ENCODE measurements around the gene C11orf68.

The C11orf68 gene

DNA sequence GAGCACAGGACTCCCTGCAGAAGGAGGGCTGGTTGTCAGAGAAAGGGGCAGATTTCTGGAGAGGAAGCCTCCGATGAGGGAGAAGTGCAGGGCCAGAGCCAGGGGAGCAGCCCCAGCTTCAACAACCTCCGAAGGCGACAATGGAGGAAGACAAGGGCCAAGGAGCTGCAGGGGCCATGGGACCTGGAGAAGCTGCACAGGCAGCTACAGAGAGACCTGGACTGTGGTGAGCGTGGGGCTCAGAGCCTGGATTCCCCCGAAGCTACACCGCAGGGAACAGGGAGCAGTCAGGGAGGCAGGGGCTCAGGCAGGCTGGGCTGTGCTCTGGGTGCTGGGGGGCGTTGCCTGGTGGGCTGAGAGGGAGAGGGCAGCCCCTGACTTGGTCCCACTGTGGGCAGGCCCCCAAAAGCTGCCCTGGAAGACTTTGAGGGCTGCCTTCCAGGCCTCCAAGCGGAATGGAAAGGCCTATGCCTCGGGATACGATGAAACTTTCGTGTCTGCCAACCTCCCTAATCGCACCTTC, 28.8 kb upstream of the C11orf68 start:
- no peak overlapping the region for H3K4me3 ChIP-seq (ENCODE audit: low read length)
- no peak for TF ChIP-seq ZNF274 (IDR thresholded peaks at IDR 0.05; ENCODE audit: low read depth, low read length)

DNA sequence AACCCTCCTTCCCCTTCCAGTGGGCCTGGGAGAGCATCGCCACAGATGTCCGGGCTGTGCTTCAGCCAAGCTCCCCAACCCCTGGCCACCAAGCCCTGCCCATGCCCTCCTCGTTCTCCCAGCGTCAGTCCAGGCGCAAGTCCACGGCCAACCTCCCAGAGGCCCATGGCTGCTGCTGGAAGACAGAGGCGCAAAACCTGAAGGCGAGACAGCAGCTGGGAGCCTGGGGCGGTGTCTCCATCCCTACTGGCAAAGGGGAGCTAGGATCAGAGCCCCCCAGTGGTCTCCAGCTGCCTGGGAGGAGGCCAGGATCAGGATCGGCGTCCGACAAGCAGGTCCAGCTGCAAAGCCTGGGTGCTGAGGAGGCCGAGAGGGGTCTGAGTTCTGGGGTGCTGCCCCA, 28.3 kb upstream of the C11orf68 start:
- H3K4me3 ChIP-seq (ENCODE audit: low read length), result no peak overlapping the region
- no peak for TF ChIP-seq ZNF274 (IDR thresholded peaks at IDR 0.05; ENCODE audit: low read depth, low read length)

GRCh38 chr11:65946655-65947054, 27.8 kb upstream of the C11orf68 start:
- no peak for TF ChIP-seq ZNF274 (IDR thresholded peaks at IDR 0.05; ENCODE audit: low read depth, low read length)
- H3K4me3 ChIP-seq (ENCODE audit: low read length), result no peak overlapping the region

DNA sequence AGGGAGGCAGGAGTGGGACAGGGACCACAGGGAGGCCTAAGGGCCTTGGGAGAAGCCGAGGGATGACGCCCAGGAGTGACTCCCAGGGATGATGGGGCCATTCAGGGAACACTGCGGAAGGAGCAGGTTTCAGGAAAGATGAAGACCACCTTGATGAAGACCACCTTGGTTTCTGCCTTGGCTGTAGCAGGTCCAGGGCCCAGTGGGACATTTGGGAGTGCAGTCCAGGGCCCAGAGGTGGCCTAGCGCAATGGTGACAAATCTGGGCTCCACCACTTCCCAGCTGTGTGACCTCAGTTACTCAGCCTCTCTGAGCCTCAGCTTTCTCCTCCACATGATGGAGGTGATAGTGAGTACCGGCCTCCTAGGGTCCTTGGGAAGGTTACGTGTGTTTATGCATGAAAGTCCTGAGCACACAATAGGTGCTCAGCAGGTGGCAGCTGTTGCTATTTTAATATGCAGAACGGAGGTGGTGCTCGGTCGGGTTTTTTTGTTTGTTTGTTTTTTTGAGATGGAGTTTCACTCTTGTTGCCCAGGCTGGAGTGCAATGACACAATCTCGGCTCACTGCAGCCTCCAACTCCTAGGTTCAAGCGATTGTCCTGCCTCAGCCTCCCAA, 27.2 kb upstream of the C11orf68 start:
- no peak for TF ChIP-seq ZNF274 (IDR thresholded peaks at IDR 0.05; ENCODE audit: low read depth, low read length)
- no peak overlapping the region for H3K4me3 ChIP-seq (ENCODE audit: low read length)

- H3K4me3 ChIP-seq (ENCODE audit: low read length), result no peak within 1 kb of the TSS
- TF ChIP-seq ZNF274 (IDR thresholded peaks at IDR 0.05; ENCODE audit: low read depth, low read length), result no peak
These were observed 26.6 kb upstream of the C11orf68 start, which contains the start of gene TSGA10IP for GRCh38 chr11:65945430-65945911. Gene TSGA10IP (plus strand): TSS chr11:65945480. CDS start chr11:65945676, 196 bp downstream.

- no peak for TF ChIP-seq ZNF274 (IDR thresholded peaks at IDR 0.05; ENCODE audit: low read depth, low read length)
- no peak overlapping the region for H3K4me3 ChIP-seq (ENCODE audit: low read length)
These were observed 25.9 kb upstream of the C11orf68 start for GRCh38 chr11:65944767-65945166.

DNA sequence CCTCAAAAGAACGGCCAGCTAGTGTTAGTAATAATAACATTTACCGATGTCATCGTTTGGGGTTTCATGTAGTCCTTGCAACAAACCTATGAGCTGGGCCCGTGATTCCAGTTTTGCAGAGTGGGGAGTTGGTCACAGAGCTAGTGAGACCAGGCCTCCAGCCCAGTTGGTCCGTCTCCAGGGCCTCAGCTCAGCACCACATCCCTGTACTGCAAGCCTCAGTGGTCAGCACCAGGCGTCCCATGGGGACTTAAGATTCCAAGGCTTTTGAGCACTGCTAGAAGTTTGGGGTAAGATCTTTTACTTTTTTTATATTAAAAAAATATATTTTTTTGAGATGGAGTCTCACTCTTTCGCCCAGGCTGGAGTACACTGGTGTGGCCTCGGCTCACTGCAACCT, 25.3 kb upstream of the C11orf68 start:
- TF ChIP-seq ZNF274 (IDR thresholded peaks at IDR 0.05; ENCODE audit: low read depth, low read length), result no peak
- H3K4me3 ChIP-seq (ENCODE audit: low read length), result no peak overlapping the region

GRCh38 chr11:65942531-65942930, 23.7 kb upstream of the C11orf68 start:
- no peak for TF ChIP-seq ZNF274 (IDR thresholded peaks at IDR 0.05; ENCODE audit: low read depth, low read length)

GRCh38 chr11:65941720-65942310, 23.0 kb upstream of the C11orf68 start:
- H3K4me3 ChIP-seq (ENCODE audit: low read length), result no peak overlapping the region
- no peak for TF ChIP-seq ZNF274 (IDR thresholded peaks at IDR 0.05; ENCODE audit: low read depth, low read length)

More at GRCh38 chr11:65942531-65942930, 23.7 kb upstream of the C11orf68 start:
- no peak overlapping the region for H3K4me3 ChIP-seq (ENCODE audit: low read length)

DNA sequence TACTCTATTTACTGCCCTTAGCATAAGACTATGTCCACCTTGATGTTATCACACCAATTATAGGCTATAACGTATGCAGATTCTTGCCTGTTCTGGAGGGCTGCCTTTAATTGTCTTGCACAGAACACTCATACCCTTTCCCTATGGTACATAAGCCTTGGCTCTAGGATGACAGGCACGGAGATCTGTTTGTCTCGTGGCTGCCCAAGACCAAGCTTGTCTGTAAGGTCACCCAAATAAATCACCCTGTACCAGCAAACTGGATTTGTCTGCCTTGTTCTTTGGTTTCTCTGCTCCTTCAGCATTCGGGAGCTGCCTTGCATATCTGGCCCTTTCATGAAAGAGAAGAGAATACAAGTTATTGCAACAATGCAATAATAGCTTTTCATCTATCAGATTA, 18.9 kb upstream of the C11orf68 start:
- no peak overlapping the region for H3K4me3 ChIP-seq (ENCODE audit: low read length)

DNA sequence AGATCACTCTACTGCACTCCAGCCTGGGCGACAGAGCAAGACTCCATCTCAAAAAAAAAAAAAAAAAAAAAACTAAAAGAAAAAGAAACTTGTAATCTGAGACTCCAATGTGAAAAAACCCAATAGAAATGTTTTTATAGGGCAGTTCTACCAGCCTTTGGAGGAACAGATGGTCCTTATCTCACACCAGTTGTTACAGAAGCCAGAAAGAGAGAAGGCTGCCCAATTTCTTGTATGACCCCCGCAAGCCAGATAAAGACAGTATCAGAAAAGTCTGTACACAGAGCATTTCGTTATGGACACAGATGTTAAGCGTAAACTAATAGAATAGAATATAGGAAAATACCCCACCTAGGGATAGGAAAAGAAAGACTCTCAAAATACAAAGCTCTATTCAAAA, 15.2 kb upstream of the C11orf68 start:
- TF ChIP-seq ZNF274 (IDR thresholded peaks at IDR 0.05; ENCODE audit: low read depth, low read length), result no peak
- H3K4me3 ChIP-seq (ENCODE audit: low read length), result no peak overlapping the region

More for the DNA sequence above, 18.9 kb upstream of the C11orf68 start:
- TF ChIP-seq ZNF274 (IDR thresholded peaks at IDR 0.05; ENCODE audit: low read depth, low read length), result no peak

DNA sequence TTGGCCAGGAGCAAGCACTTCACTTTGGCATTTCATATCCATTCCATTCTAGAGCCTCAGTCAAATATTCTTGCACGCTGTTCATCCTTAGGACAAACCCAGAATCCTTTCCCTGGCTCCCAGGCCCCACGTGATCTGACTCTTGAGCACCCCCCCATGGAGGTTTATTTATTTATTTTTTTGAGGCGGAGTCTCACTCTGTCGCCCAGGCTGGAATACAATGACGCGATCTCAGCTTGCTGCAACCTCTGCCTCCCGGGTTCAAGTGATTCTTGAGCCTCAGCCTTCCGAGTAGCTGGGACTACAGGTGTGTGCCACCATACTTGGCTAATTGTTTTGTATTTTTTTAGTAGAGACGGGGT, 13.7 kb upstream of the C11orf68 start:
- no peak overlapping the region for H3K4me3 ChIP-seq (ENCODE audit: low read length)
- TF ChIP-seq ZNF274 (IDR thresholded peaks at IDR 0.05; ENCODE audit: low read depth, low read length), result no peak

- H3K4me3 ChIP-seq (ENCODE audit: low read length), result no peak overlapping the region
- TF ChIP-seq ZNF274 (IDR thresholded peaks at IDR 0.05; ENCODE audit: low read depth, low read length), result no peak
These were observed 13.1 kb upstream of the C11orf68 start for GRCh38 chr11:65931773-65932557.

GRCh38 chr11:65928667-65929066, 9.8 kb upstream of the C11orf68 start:
- TF ChIP-seq ZNF274 (IDR thresholded peaks at IDR 0.05; ENCODE audit: low read depth, low read length), result no peak
- H3K4me3 ChIP-seq (ENCODE audit: low read length), result peak overlapping the region; percentile 24; the same call in 1 of the 2 replicates
